Urinary bladder (tissue), 4 donors: Measurements from ENCODE around the gene ORMDL2. TPM values are rescaled to one million over a fixed set of nuclear protein-coding genes. Genes with fewer than 3 reads are reported as not detected.
"Not testable (repeated sequence)": the region's sequence is repeated elsewhere in the genome, so short reads cannot be mapped to it uniquely, and the experiment has no call there.

Source experiments
- DNase-seq: peaks from one replicate; pipeline ENCODE4 v3.0.0-alpha.2; 2015; ENCODE audit errors: extremely low spot score
- H3K27ac ChIP-seq: one replicate; pipeline ENCODE4 v1.5.1; 2013; ENCODE audit warnings: low read depth, mild to moderate bottlenecking, moderate library complexity
- H3K36me3 ChIP-seq: one replicate; pipeline ENCODE4 v1.6.1; 2013; ENCODE audit warnings: mild to moderate bottlenecking, moderate library complexity; ENCODE audit not compliant: insufficient read depth
- H3K4me1 ChIP-seq: one replicate; pipeline ENCODE4 v1.6.1; 2013; ENCODE audit warnings: mild to moderate bottlenecking, moderate library complexity; ENCODE audit not compliant: insufficient read depth
- H3K4me3 ChIP-seq: one replicate; pipeline ENCODE4 v1.5.1; 2013; ENCODE audit warnings: low read depth, low read length
- WGBS: extraction: QIAGEN DNeasy Blood & Tissue Kit; methylation state at CpG from one replicate; pipeline ENCODE4 v1.1.7; 2013; 5-methylcytosine and 5-hydroxymethylcytosine counted together
- polyA plus RNA-seq: library from polyadenylated mRNA; stranded (reverse); fragments of 200-250 nt; gene quantifications from one replicate; pipeline ENCODE4 v1.2.3, GENCODE V29; 2013
- total RNA-seq: library from RNA; depleted of rRNA; stranded (reverse); fragments of >200 nt; gene quantifications from one replicate; pipeline ENCODE4 v1.2.3, GENCODE V29; 2014
- donor health status: healthy with polysubstance abuse.
- donor health status: healthy.

Gene ORMDL2
- total and polyA plus RNA-seq, 2 donors = 8.4 to 37.3 TPM

- not testable (repeated sequence) for DNase-seq, H3K36me3 ChIP-seq, H3K4me1 ChIP-seq, H3K27ac ChIP-seq, H3K4me3 ChIP-seq
- WGBS = 79% methylated on average over 6 of the region's 6 CpGs
Measured at GRCh38 chr12:55834400-55834799, 16.6 kb downstream of the ORMDL2 start.

GRCh38 chr12:55838361-55838760 lies 20.5 kb downstream of the ORMDL2 start:
- no peaks in the 10 kb centered on the region for H3K4me1 ChIP-seq
- DNase-seq = no peak
- H3K36me3 ChIP-seq = no peaks in the 10 kb centered on the region
- H3K4me3 ChIP-seq = no peak overlapping the region
- 91% methylated on average over 3 of the region's 3 CpGs for WGBS
- H3K27ac ChIP-seq = no peak overlapping the region

GRCh38 chr12:55839345-55840140 lies 21.7 kb downstream of the ORMDL2 start:
- Histone ChIP-seq H3K4me3 (no peak overlapping the region), H3K36me3 (no peaks in the 10 kb centered on the region), H3K27ac (no peak overlapping the region), H3K4me1 (no peaks in the 10 kb centered on the region)
- DNase-seq = no peak
- 75% methylated on average over 11 of the region's 11 CpGs for WGBS

- no peak overlapping the region for H3K4me3 ChIP-seq
- H3K27ac ChIP-seq = no peak overlapping the region
- H3K4me1 ChIP-seq = no peaks in the 10 kb centered on the region
- DNase-seq = no peak
- no peaks in the 10 kb centered on the region for H3K36me3 ChIP-seq
- WGBS = 89% methylated on average over 11 of the region's 11 CpGs
Measured at GRCh38 chr12:55840581-55841351, 22.9 kb downstream of the ORMDL2 start.

GRCh38 chr12:55842681-55843429 lies 25.0 kb downstream of the ORMDL2 start, which contains the start of gene MMP19:
Gene MMP19 (minus strand): TSS chr12:55842936. CDS start chr12:55842830, 106 bp downstream.
- peak; percentile 46 for DNase-seq
- H3K4me3 ChIP-seq = peak within 1 kb of the TSS; percentile 51
- 41% methylated on average over 10 of the region's 10 CpGs for WGBS
- no peak within 1 kb of the TSS for H3K27ac ChIP-seq
- no peaks in the 10 kb centered on the region for H3K4me1 ChIP-seq
- H3K36me3 ChIP-seq = no peaks in the 10 kb centered on the region

GRCh38 chr12:55843431-55843830 lies 25.6 kb downstream of the ORMDL2 start:
- Histone ChIP-seq H3K4me3 (no peak overlapping the region), H3K27ac (no peak overlapping the region), H3K4me1 (no peaks in the 10 kb centered on the region), H3K36me3 (no peaks in the 10 kb centered on the region)
- no peak for DNase-seq
- 96% methylated on average over 4 of the region's 4 CpGs for WGBS

GRCh38 chr12:55844961-55845360 lies 27.1 kb downstream of the ORMDL2 start:
- no peaks in the 10 kb centered on the region for H3K4me1 ChIP-seq
- no peak for DNase-seq
- no peak overlapping the region for H3K27ac ChIP-seq
- no peaks in the 10 kb centered on the region for H3K36me3 ChIP-seq
- 89% methylated on average over 4 of the region's 4 CpGs for WGBS
- no peak overlapping the region for H3K4me3 ChIP-seq

GRCh38 chr12:55845361-55845760 lies 27.5 kb downstream of the ORMDL2 start:
- DNase-seq = no peak
- Histone ChIP-seq H3K27ac (no peak overlapping the region), H3K4me1 (no peaks in the 10 kb centered on the region), H3K4me3 (no peak overlapping the region), H3K36me3 (no peaks in the 10 kb centered on the region)
- WGBS = 87% methylated on average over 5 of the region's 5 CpGs

GRCh38 chr12:55845785-55846496 lies 28.1 kb downstream of the ORMDL2 start:
- Histone ChIP-seq H3K36me3 (no peaks in the 10 kb centered on the region), H3K4me3 (no peak overlapping the region), H3K4me1 (no peaks in the 10 kb centered on the region), H3K27ac (no peak overlapping the region)
- WGBS = 74% methylated on average over 7 of the region's 7 CpGs
- DNase-seq = no peak

GRCh38 chr12:55847033-55847432 lies 29.2 kb downstream of the ORMDL2 start:
- H3K27ac ChIP-seq = no peak overlapping the region
- no peak overlapping the region for H3K4me3 ChIP-seq
- no peaks in the 10 kb centered on the region for H3K36me3 ChIP-seq
- WGBS = 48% methylated on average over 3 of the region's 3 CpGs
- H3K4me1 ChIP-seq = no peaks in the 10 kb centered on the region
- DNase-seq = no peak

- H3K4me3 ChIP-seq = no peak overlapping the region
- 21% methylated on average over 6 of the region's 6 CpGs for WGBS
Measured at GRCh38 chr12:55847603-55848291, 29.9 kb downstream of the ORMDL2 start.

GRCh38 chr12:55849616-55850343 lies 31.9 kb downstream of the ORMDL2 start:
- WGBS = 69% methylated on average over 7 of the region's 7 CpGs
- Histone ChIP-seq H3K4me3 (no peak overlapping the region), H3K27ac (no peak overlapping the region), H3K4me1 (no peaks in the 10 kb centered on the region), H3K36me3 (no peaks in the 10 kb centered on the region)
- no peak for DNase-seq

More at GRCh38 chr12:55847603-55848291, 29.9 kb downstream of the ORMDL2 start:
- no peaks in the 10 kb centered on the region for H3K36me3 ChIP-seq
- peak; percentile 89 for DNase-seq
- H3K27ac ChIP-seq = peak overlapping the region; percentile 92
- H3K4me1 ChIP-seq = no peaks in the 10 kb centered on the region
